Stomach (tissue), 9 donors: ENCODE data around the gene MUC20. TPM values are rescaled to one million over a fixed set of nuclear protein-coding genes. Genes with fewer than 3 reads are reported as not detected.

ENCODE experiments used
- DNase-seq, 2 donors: peaks; one replicate each; pipeline versions ENCODE4 v3.0.0 to v3.0.0-alpha.2; 2013 to 2019
- H3K27ac ChIP-seq, 5 donors: fragments of 200-600 bp in 4 of 5; sonication (generic) in 4 of 5; one replicate each; pipeline ENCODE4 v1.5.1; 2013 to 2019; ENCODE audit warnings: mild to moderate bottlenecking in 1 of 5, moderate library complexity in 1 of 5
- H3K27me3 ChIP-seq, 3 donors: fragments of 200-600 bp; sonication (generic); one replicate each; pipeline ENCODE4 v1.5.1; 2017 to 2019; ENCODE audit warnings: mixed run types in 1 of 3
- H3K36me3 ChIP-seq, 4 donors: fragments of 200-600 bp; sonication (generic); 1 replicate in 3 of 4; 2 replicates in 1 of 4; pipeline ENCODE4 v1.5.1; 2016 to 2019
- H3K4me1 ChIP-seq, 4 donors: fragments of 200-600 bp; sonication (generic); one replicate each; pipeline ENCODE4 v1.5.1; 2016 to 2019
- H3K4me3 ChIP-seq, 4 donors: fragments of 200-600 bp; sonication (generic) in 3 of 4; one replicate each; pipeline ENCODE4 v1.5.1; 2016 to 2019; ENCODE audit warnings: mild to moderate bottlenecking in 1 of 4
- H3K9me3 ChIP-seq, 4 donors: fragments of 200-600 bp; sonication (generic); one replicate each; pipeline ENCODE4 v1.5.1; 2016 to 2019
- EP300 ChIP-seq: sonication (generic); formaldehyde crosslinking; IDR thresholded peaks from one replicate; pipeline ENCODE4 v1.6.1; 2017; ENCODE audit warnings: antibody characterized with exemption
- POLR2A ChIP-seq, 4 donors: fragments of 450-650 bp; IDR thresholded peaks; one replicate each; pipeline ENCODE4 v1.6.1; 2016; ENCODE audit warnings: antibody characterized with exemption in 4 of 4, control low read depth in 2 of 4, mild to moderate bottlenecking in 1 of 4, moderate library complexity in 1 of 4
- POLR2AphosphoS5 ChIP-seq, 3 donors: sonication (generic); formaldehyde crosslinking; IDR thresholded peaks; one replicate each; pipeline ENCODE4 v1.6.1; 2016; ENCODE audit warnings: antibody characterized with exemption in 3 of 3
- WGBS, 5 donors: extraction: QIAGEN DNeasy Blood & Tissue Kit in 3 of 5; methylation state at CpG; one replicate each; pipeline versions ENCODE4 v1.1.5 to v1.1.7; 2013 to 2018; 5-methylcytosine and 5-hydroxymethylcytosine counted together
- intact Hi-C: fragments of 100-400 bp; cut with DNase I; formaldehyde crosslinking; loops from one replicate; pipeline ENCODE4 v1.15.1; 2023; ENCODE audit warnings: low total_unique reads
- polyA plus RNA-seq, 3 donors: library from polyadenylated mRNA; stranded (reverse); fragments of 200-250 nt; gene quantifications; one replicate each; pipeline ENCODE4 v1.2.3, GENCODE V29; 2013
- total RNA-seq, 5 donors: library from RNA; depleted of rRNA; stranded (reverse); fragments of >200 nt; gene quantifications; one replicate each; pipeline versions ENCODE4 v1.1.0 to v1.2.3, GENCODE V29; 2014 to 2016
- TF ChIP-seq, protein P1 (sequence below), 7 experiments: fragments of 450-650 bp in 4 of 7; fragments of 200-600 bp in 3 of 7; sonication (generic) in 3 of 7; IDR thresholded peaks; one replicate each; pipeline ENCODE4 v1.5.1; 2016 to 2019; ENCODE audit warnings: antibody characterized with exemption in 7 of 7, control low read depth in 2 of 7, mild to moderate bottlenecking in 1 of 7
- donor health status: healthy with polysubstance abuse.
- donor health status: Bipolar disorder and iron deficiency.
- donor health status: healthy.

Gene MUC20
- total and polyA plus RNA-seq, 8 donors, result 3.8 to 64.8 (median 17.1) TPM

DNA sequence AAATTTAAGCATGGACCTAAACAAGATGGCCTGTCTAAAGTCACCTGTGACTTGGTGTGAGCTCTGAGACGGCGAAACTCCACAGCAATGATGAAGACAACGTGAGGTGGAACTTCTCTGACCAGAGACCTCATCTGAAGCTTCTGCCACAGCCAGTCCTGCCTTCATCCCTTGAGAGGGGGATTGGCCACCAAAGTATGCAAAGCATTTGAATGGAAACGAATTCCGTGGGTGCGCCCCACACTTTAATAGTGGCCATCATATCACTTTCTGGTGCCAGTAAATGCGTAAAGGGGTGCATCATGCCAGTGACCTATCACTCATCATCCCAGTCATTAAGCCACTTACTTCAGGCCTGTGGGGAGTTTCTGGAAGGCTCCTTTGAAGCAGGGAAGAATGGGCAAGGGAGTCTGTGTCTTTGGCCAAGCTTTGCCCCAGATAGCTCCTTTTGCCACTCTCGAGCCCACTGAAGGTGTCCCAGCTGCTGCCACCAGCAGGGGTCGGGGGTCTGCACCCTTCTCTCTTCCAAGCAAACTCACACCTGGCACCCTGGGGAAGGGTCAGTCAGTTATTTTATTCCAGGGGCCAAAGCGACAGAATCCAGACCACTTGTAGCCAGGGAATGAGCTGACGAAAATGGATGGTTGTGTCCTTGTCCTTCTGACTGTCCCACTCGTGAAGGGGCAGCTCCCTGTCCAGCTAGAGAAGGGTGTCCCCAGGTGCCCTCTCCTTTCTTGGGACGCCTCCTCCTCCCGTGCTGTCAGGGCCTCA is 17.7 kb downstream of the MUC20 start:
- Histone ChIP-seq H3K9me3 (no peaks in the 10 kb centered on the region), H3K27ac (no peak overlapping the region), H3K27me3 (peaks cover 0 to 6% (median 0%) of the 10 kb centered on the region in 3 donors), H3K4me3 (no peak overlapping the region), H3K36me3 (peaks cover 0 to 45% (median 17%) of the 10 kb centered on the region in 4 donors), H3K4me1 (no peaks in the 10 kb centered on the region)
- intact Hi-C loops, result no loop called here
- no peak for TF ChIP-seq POLR2AphosphoS5 (IDR thresholded peaks at IDR 0.05)
- TF ChIP-seq, protein P1, sequence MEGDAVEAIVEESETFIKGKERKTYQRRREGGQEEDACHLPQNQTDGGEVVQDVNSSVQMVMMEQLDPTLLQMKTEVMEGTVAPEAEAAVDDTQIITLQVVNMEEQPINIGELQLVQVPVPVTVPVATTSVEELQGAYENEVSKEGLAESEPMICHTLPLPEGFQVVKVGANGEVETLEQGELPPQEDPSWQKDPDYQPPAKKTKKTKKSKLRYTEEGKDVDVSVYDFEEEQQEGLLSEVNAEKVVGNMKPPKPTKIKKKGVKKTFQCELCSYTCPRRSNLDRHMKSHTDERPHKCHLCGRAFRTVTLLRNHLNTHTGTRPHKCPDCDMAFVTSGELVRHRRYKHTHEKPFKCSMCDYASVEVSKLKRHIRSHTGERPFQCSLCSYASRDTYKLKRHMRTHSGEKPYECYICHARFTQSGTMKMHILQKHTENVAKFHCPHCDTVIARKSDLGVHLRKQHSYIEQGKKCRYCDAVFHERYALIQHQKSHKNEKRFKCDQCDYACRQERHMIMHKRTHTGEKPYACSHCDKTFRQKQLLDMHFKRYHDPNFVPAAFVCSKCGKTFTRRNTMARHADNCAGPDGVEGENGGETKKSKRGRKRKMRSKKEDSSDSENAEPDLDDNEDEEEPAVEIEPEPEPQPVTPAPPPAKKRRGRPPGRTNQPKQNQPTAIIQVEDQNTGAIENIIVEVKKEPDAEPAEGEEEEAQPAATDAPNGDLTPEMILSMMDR (IDR thresholded peaks at IDR 0.05), result no peak
- no peak for TF ChIP-seq EP300
- TF ChIP-seq POLR2A (IDR thresholded peaks at IDR 0.05), result no peak
- DNase-seq, result no peak
- 84 to 90% (median 87%) methylated on average over 14 of the region's 14 CpGs for WGBS, 5 donors

GRCh38 chr3:195739561-195740111 is 18.9 kb downstream of the MUC20 start:
- Histone ChIP-seq H3K9me3 (no peaks in the 10 kb centered on the region), H3K36me3 (peaks cover 0 to 34% (median 12%) of the 10 kb centered on the region in 4 donors), H3K27ac (no peak overlapping the region), H3K4me3 (no peak overlapping the region), H3K4me1 (no peaks in the 10 kb centered on the region), H3K27me3 (peaks cover 0 to 6% (median 0%) of the 10 kb centered on the region in 3 donors)
- intact Hi-C loops, result no loop called here
- 82 to 89% (median 88%) methylated on average over 12 to 13 of the region's 13 CpGs for WGBS, 5 donors
- TF ChIP-seq POLR2AphosphoS5 (IDR thresholded peaks at IDR 0.05) (no peak), EP300 (no peak), POLR2A (IDR thresholded peaks at IDR 0.05) (no peak)
- TF ChIP-seq, protein P1 (IDR thresholded peaks at IDR 0.05), result no peak
- DNase-seq, result no peak

- H3K9me3 ChIP-seq, result no peaks in the 10 kb centered on the region
- TF ChIP-seq, protein P1 (IDR thresholded peaks at IDR 0.05), result no peak
- TF ChIP-seq POLR2AphosphoS5 (IDR thresholded peaks at IDR 0.05), result no peak
- TF ChIP-seq POLR2A (IDR thresholded peaks at IDR 0.05), result no peak
- no peak for TF ChIP-seq EP300
- intact Hi-C loops, result no loop called here
- H3K4me1 ChIP-seq, result peaks cover 0 to 11% (median 7%) of the 10 kb centered on the region in 4 donors
- H3K27ac ChIP-seq, result no peak overlapping the region
- whole genome bisulfite sequencing, 5 donors, result 70 to 82% (median 77%) methylated on average over 4 of the region's 4 CpGs
- no peak overlapping the region for H3K4me3 ChIP-seq
- no peaks in the 10 kb centered on the region for H3K36me3 ChIP-seq
- DNase-seq, result no peak
- peaks cover 0 to 22% (median 0%) of the 10 kb centered on the region in 3 donors for H3K27me3 ChIP-seq
Measured at GRCh38 chr3:195744437-195744836, 23.7 kb downstream of the MUC20 start.

GRCh38 chr3:195746346-195746745 is 25.6 kb downstream of the MUC20 start:
- H3K27me3 ChIP-seq, result peaks cover 0 to 26% (median 0%) of the 10 kb centered on the region in 3 donors
- no peak for DNase-seq
- peaks cover 0 to 11% (median 7%) of the 10 kb centered on the region in 4 donors for H3K4me1 ChIP-seq
- 77 to 85% (median 78%) methylated on average over 7 to 8 of the region's 8 CpGs for WGBS, 5 donors
- TF ChIP-seq, protein P1 (IDR thresholded peaks at IDR 0.05), result no peak
- TF ChIP-seq POLR2AphosphoS5 (IDR thresholded peaks at IDR 0.05), result no peak
- TF ChIP-seq EP300, result no peak
- no peak for TF ChIP-seq POLR2A (IDR thresholded peaks at IDR 0.05)
- H3K36me3 ChIP-seq, result no peaks in the 10 kb centered on the region
- intact Hi-C loops, result no loop called here
- no peak overlapping the region for H3K4me3 ChIP-seq
- H3K27ac ChIP-seq, result no peak overlapping the region
- no peaks in the 10 kb centered on the region for H3K9me3 ChIP-seq
